CD4-positive, alpha-beta T cell treated with Interleukin-15 for 1 hour (primary cell): Measurements from ENCODE around the gene ZNF354C.

ENCODE experiments used
- DNase-seq: peaks from one replicate; pipeline ENCODE4 v3.0.0-alpha.2; 2020

ZNF354C gene

DNA sequence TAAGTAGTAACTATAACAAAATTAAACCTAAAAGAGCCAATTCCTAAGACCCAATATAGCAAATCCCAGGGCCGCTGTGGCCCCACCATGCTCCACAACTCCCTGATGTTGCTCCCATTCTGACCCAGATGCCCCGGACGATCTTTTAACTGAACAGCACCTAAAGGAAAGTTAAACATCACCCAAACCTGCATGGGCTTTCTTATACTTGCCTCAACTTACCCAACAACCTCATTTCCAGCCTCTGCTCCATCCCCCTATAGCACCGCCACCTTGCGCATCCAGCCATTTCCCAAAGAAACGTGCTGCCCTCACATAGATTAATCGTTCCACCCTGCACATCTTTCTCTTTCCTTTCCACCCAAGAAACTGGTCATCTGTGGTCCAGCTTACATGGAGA, 54.6 kb downstream of the ZNF354C start:
- DNase-seq = no peak

DNA sequence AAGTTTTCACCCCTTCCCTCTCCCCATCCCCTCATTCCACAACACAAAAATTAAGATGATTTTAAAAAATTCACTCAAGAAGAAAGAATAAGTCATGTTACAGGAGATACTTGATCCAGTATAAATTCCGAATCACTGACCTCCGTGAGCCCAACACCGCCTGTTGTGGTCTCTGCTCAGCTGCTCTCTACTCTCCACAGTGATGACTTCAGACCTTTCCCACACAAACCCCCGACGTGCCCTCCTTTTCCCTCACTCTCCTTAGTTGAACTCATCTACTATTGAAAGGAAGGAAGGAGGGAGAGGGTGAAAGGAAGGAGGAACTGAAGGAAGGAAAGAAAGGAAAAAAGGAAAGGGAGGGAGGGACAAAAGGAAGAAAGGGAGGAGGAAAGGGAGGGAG, 55.1 kb downstream of the ZNF354C start:
- DNase-seq = no peak

- no peak for DNase-seq
Measured at GRCh38 chr5:179115845-179116524, 55.8 kb downstream of the ZNF354C start.

- DNase-seq = no peak
Measured at GRCh38 chr5:179118338-179118737, 58.2 kb downstream of the ZNF354C start.

DNA sequence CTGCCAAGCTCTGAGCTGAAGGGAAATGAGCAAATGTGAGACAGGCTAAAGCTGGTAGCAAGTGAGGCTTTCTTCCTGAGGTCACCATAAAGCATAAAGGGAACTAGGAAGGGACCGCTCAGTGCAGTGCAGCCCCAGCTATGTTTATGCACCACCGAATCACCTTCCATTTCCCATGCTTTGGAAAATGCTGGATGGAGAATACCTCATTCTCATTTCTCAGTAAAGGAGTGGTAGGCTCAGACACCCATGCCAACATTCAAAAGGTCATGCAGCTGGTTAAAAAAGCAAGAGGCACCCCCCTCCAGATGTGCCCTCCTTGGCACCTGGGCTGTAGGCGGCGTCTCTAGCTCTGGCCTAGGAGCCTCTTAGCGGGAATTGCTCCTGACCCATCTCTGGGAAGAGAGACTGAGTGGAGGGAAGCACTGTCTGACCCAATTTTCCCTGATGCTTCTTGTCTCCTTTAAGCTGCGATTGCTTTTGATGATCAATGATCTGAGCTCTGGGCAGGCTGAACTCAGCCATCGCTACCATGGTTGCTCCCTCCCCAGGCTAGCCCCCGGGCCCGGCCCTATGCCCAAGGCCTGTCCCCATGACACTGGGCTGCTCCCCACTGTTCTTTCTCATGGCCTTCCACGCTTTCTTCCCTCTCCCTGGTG, 58.7 kb downstream of the ZNF354C start:
- DNase-seq = no peak

DNA sequence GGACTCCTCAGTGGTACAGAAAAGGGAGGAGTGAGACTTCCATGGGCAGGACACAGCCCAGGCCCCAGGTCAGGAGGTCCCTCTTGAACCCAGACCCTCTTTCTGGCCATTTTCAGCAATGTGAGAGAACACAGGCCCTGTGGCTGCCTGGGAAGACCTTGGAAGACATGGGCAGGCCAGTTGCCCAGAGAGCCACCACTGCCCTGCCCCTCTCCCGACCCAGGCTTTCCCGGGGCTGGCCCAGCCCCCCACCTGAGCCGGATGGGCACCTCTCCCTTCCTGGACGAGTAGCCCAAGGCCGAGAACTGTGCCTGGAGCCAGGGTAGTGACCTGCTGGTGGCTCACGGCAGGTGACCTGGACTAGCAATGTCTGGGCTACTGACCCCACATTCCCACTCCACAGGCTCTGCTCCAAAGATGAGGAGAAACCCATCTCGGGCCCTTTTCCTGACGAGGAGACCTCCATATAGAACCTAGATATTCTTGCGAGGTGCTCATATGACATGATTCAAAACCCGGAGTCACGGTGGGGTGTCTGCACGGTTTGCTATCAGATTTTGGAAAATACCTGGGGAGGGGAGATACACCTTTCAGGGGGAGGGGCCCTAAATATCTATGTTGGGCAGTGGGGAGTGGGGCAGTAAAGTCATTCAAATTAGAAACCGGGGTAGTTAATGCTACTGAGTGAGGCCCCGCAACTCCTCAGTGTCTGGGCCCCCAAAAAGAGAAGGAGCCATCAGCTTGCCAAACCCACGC, 59.4 kb downstream of the ZNF354C start:
- no peak for DNase-seq

DNA sequence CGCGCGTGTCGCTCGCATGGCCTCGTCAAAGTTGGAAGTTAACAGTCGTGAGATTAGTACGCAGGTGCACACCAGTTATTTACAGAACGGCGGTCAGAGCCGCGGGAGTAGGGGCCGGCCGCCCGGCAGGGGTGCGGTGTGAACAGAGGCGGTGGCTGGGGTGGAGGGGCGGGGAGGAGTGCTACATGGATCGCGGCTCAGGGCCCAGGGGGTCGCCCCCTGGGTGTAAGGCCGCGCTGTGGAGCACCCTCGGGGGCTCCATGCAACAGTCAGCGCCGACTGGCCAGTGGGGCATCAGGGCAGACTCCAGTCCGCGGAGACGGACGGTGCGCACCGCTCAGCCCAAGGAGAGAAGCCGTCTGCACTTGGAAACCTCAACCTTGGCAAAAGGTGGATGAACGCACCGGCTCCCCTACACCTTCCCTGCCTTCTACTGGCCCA, 60.3 kb downstream of the ZNF354C start:
- DNase-seq = no peak

GRCh38 chr5:179120951-179121666, 60.9 kb downstream of the ZNF354C start:
- DNase-seq = no peak

- DNase-seq = no peak
Measured at GRCh38 chr5:179121667-179122111, 61.5 kb downstream of the ZNF354C start.

GRCh38 chr5:179122411-179123108, 62.4 kb downstream of the ZNF354C start:
- no peak for DNase-seq

DNA sequence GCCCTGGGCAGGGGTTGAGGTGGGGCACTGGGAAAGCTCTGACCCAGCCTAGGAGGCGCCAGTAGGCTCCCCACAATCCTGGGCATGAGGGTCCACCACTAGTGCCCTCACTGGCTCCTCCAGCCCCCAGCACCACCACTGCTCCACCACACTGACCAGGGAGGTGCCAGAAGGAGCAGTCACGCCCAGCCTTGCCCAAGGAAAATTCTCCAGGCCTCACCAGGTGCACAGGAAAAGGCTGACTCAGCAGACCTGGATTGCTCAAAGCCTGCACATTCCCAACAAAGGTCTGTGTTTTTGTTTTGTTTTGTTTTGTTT, 62.9 kb downstream of the ZNF354C start:
- no peak for DNase-seq

DNA sequence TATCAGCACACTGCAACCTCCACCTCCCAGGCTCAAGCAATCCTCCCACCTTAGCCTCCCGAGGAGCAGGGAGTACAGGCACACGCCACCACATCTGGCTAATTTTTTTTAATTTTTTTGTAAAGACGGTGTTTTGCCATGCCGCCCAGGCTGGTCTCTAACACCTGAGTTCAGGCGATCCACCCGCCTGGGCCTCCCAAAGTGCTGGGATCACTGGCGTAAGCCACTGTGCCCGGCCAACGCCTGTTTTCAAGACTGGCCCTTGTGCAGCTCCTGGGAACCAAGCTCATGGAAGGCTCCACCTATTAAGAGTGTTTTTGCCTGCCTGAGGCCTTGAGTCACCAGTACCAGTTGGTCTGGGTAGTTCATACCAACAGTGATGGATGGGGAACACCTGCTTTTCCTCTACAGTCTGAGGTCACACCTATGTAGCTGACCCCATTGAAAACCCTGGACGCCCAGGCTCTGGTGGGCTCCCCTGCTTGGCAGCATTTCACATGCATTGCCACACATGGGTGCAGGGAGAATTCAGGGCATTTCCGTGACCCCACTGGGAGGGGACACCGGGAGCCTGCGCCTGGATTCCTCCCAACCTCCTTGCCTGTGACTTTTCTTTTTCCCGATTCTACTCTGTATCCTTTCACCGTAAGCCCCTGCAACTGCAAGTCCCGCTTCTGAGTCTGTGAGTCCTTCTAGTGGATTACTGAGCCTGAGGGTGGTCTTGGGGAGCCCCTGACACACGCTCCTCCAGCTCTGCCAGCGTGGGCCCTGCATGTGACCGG, 63.5 kb downstream of the ZNF354C start:
- no peak for DNase-seq

GRCh38 chr5:179124273-179124852, 64.2 kb downstream of the ZNF354C start:
- DNase-seq = no peak

DNA sequence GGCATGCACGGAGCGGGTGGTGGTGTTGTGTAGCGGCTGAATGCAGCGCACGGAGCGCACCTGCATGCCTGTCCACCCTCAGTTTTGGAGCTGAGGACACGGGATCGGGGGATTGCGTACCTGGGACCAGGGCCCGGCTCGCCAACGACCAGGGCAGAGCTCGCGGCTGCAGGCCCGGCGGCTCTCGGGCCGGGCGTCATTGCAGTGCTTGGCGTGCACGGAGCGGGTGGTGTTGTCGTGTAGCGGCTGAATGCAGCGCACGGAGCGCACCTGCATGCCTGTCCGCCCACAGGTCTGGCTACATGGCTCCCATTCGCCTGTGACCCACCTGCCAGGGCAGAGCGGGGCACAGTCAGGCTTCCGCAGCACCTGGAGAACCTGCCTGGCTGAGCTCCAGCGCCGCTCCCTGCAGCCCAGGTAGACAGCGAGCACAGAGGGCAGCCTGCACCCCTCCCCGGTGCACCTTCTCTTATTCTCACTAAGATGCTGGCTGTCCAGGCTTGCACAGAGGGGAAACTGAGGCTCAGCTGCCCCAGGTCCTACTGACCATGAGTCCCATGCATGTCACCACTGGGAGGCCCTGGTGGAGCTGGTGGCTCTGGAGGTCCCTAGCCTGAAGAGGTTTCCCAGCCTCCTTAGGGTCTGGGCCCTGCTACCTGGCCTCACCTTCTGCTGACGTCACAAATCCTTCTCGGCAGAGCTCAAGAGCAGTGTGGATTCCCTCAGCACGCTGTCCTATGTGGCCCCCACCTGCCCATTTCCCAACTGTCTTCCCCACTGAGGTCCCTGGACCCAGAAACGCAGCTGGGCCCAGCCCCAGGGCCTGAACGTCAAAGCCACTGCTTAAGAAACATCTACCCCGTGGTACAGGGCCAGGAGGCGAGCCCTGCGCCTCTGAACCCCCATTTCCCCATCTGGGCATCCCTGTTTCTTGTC, 64.9 kb downstream of the ZNF354C start:
- no peak for DNase-seq

- DNase-seq = no peak
Measured at GRCh38 chr5:179125789-179126505, 65.8 kb downstream of the ZNF354C start.

GRCh38 chr5:179126506-179126991, 66.4 kb downstream of the ZNF354C start:
- no peak for DNase-seq

DNA sequence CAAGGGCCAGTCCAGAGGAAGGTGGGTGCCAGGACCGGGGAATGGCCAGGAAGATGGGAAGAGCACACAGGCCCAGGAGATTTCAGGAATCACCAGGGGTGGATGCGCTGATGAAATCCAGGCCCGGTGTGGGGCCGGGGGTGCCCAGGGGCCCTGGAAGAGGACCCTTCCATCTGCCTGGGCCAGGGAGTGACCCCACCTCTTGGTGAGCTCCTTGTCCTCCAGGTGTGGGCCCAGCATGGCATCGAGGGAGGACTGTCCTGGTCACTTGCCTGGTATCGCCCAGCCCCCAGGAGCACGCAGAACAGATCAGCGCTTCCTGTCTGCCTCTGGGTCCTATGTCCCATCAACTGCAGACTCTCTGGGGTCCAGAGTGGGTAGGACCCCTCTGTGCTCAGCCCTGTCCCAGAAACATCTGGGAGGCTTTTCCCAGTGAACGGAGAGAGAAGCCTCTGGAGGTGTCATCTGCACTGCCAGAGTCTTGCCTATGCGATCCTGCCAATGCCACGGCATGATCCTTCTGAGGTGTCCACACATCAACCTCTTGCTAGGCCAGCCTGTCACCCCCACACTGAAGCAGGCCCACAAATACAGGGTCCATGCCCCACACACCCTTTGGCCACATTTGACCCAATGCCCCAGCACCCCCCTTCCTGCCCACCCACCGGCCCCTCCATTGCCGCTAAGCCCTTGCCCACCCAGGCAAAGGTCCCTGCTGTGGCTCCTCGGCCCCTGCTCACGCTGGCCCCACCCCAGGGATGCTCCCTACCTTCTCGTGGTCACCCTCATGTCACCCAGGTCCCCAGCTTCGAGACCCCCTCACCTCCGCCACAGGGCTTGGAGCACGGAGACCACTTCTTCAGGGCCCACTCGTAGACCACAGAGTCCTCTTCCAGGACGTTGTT, 67.2 kb downstream of the ZNF354C start:
- no peak for DNase-seq

DNA sequence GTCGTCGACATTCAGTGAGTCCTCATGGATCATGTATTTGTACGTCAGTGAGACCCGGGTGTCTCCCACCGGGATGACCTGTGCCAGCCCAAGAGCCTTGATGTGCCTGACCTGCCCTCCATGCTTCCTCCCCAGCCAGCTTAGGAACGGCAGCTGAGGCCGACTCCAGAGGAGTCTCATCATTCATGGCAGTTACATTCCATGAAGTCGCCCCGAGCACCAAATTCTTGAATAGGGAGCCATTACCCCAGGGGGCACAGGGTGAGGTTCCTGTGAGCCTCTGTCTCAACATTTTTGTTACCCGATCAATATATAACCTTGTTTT, 67.8 kb downstream of the ZNF354C start:
- no peak for DNase-seq

GRCh38 chr5:179128976-179129375, 68.8 kb downstream of the ZNF354C start:
- DNase-seq = no peak
